Activated CD4-positive, alpha-beta T cell treated with anti-CD3 and anti-CD28 coated beads, Interleukin-2, amount 10 ng/mL, durations not matched to agents 24 days and 14 days (primary cell): Measurements from ENCODE around the gene RNF128. TPM values are rescaled to one million over a fixed set of nuclear protein-coding genes. Genes with fewer than 3 reads are reported as not detected.
"Not testable (repeated sequence)": the region's sequence is repeated elsewhere in the genome, so short reads cannot be mapped to it uniquely, and the experiment has no call there.

Experiments used
- DNase-seq: peaks from one replicate; pipeline ENCODE4 v3.0.0; 2022
- H3K27ac Mint-ChIP-seq: one replicate; pipeline ENCODE4 v1.8.0; 2022; ENCODE audit warnings: mild to moderate bottlenecking, mixed read lengths
- H3K27me3 Mint-ChIP-seq: one replicate; pipeline ENCODE4 v1.8.0; 2022; ENCODE audit warnings: mixed read lengths
- H3K36me3 Mint-ChIP-seq: one replicate; pipeline ENCODE4 v1.8.0; 2022; ENCODE audit warnings: low read depth, mild to moderate bottlenecking, mixed read lengths
- H3K4me1 Mint-ChIP-seq: one replicate; pipeline ENCODE4 v1.8.0; 2021; ENCODE audit warnings: mixed read lengths
- H3K4me3 Mint-ChIP-seq: one replicate; pipeline ENCODE4 v1.8.0; 2022; ENCODE audit warnings: mild to moderate bottlenecking, moderate library complexity, mixed read lengths
- H3K9me3 Mint-ChIP-seq: one replicate; pipeline ENCODE4 v1.8.0; 2021; ENCODE audit warnings: mixed read lengths
- intact Hi-C: fragments of 100-400 bp; cut with micrococcal nuclease; formaldehyde crosslinking; loops from one replicate; pipeline ENCODE4 v1.15.1; 2023
- total RNA-seq: library from RNA; stranded (reverse); gene quantifications from 2 replicates; pipeline ENCODE4 v1.2.3, GENCODE V29; 2022

RNF128 gene
- total RNA-seq, 1 donor from 2014 or later, result not detected

GRCh38 chrX:106780664-106781377, 54.3 kb downstream of the RNF128 start:
- Mint-ChIP-seq H3K9me3 (no peaks in the 10 kb centered on the region), H3K4me3 (no peak overlapping the region), H3K27me3 (peaks cover 2% of the 10 kb centered on the region), H3K36me3 (no peaks in the 10 kb centered on the region), H3K27ac (no peak overlapping the region), H3K4me1 (no peaks in the 10 kb centered on the region)
- intact Hi-C loops, result no loop called here
- no peak for DNase-seq

- intact Hi-C loops, result no loop called here
These were observed 57.2 kb downstream of the RNF128 start for GRCh38 chrX:106783716-106784115.

GRCh38 chrX:106791495-106791894, 65.0 kb downstream of the RNF128 start:
- no peak overlapping the region for H3K4me3 Mint-ChIP-seq
- peak; percentile 52 for DNase-seq
- H3K27me3 Mint-ChIP-seq, result peaks cover 2% of the 10 kb centered on the region
- H3K4me1 Mint-ChIP-seq, result no peaks in the 10 kb centered on the region
- H3K9me3 Mint-ChIP-seq, result no peaks in the 10 kb centered on the region
- intact Hi-C loops, result no loop called here
- H3K27ac Mint-ChIP-seq, result no peak overlapping the region
- H3K36me3 Mint-ChIP-seq, result no peaks in the 10 kb centered on the region

More at GRCh38 chrX:106783716-106784115, 57.2 kb downstream of the RNF128 start:
- Mint-ChIP-seq H3K27me3 (peaks cover 2% of the 10 kb centered on the region), H3K36me3 (no peaks in the 10 kb centered on the region), H3K4me1 (no peaks in the 10 kb centered on the region), H3K27ac (no peak overlapping the region), H3K9me3 (no peaks in the 10 kb centered on the region), H3K4me3 (no peak overlapping the region)
- DNase-seq, result no peak

- H3K27ac Mint-ChIP-seq, result no peak overlapping the region
- no peak for DNase-seq
- H3K9me3 Mint-ChIP-seq, result no peaks in the 10 kb centered on the region
- peaks cover 6% of the 10 kb centered on the region for H3K4me1 Mint-ChIP-seq
- H3K4me3 Mint-ChIP-seq, result peak overlapping the region; percentile 86
- no peaks in the 10 kb centered on the region for H3K36me3 Mint-ChIP-seq
- intact Hi-C loops, result no loop called here
- peaks cover 33% of the 10 kb centered on the region for H3K27me3 Mint-ChIP-seq
These were observed 75.5 kb downstream of the RNF128 start for GRCh38 chrX:106802063-106802387.

- Mint-ChIP-seq H3K4me1 (peaks cover 6% of the 10 kb centered on the region), H3K27me3 (peaks cover 33% of the 10 kb centered on the region), H3K36me3 (no peaks in the 10 kb centered on the region), H3K4me3 (peak within 1 kb of the TSS; percentile 86), H3K27ac (no peak within 1 kb of the TSS), H3K9me3 (no peaks in the 10 kb centered on the region)
- intact Hi-C loops, result no loop called here
- peak; percentile 62 for DNase-seq
These were observed 76.1 kb downstream of the RNF128 start, which contains the start of gene TBC1D8B for GRCh38 chrX:106802388-106803275. Gene TBC1D8B, plus strand, starts transcription at chrX:106802673. Its CDS starts 181 bp downstream, at chrX:106802854.

- Mint-ChIP-seq H3K27ac (no peak overlapping the region), H3K36me3 (no peaks in the 10 kb centered on the region), H3K9me3 (no peaks in the 10 kb centered on the region), H3K27me3 (no peaks in the 10 kb centered on the region), H3K4me3 (no peak overlapping the region), H3K4me1 (no peaks in the 10 kb centered on the region)
- DNase-seq, result no peak
- intact Hi-C loops, result no loop called here
These were observed 84.8 kb downstream of the RNF128 start for GRCh38 chrX:106811131-106811910.

GRCh38 chrX:106812930-106813329, 86.4 kb downstream of the RNF128 start:
- H3K36me3 Mint-ChIP-seq, intact Hi-C loops, H3K9me3 Mint-ChIP-seq, H3K4me1 Mint-ChIP-seq, DNase-seq, H3K27ac Mint-ChIP-seq, H3K27me3 Mint-ChIP-seq, H3K4me3 Mint-ChIP-seq: not testable (repeated sequence)

GRCh38 chrX:106814093-106814492, 87.6 kb downstream of the RNF128 start:
- H3K27ac Mint-ChIP-seq, H3K36me3 Mint-ChIP-seq, H3K27me3 Mint-ChIP-seq, H3K9me3 Mint-ChIP-seq, H3K4me1 Mint-ChIP-seq, intact Hi-C loops, DNase-seq, H3K4me3 Mint-ChIP-seq: not testable (repeated sequence)

Other genes with a start within 250 kb of the RNF128 start
- 5.7 and 7.4 TPM in 2 replicates for gene RADX, start 114.7 kb upstream of the RNF128 start, total RNA-seq
- gene TBC1D8B, start 76.0 kb downstream of the RNF128 start, total RNA-seq, result 0.19 and 0.35 TPM in 2 replicates
- gene RIPPLY1, start 176.6 kb downstream of the RNF128 start, total RNA-seq, result not detected in 2 replicates
- gene CLDN2, start 193.7 kb downstream of the RNF128 start, total RNA-seq, result not detected in 2 replicates